HEK293T (cell line): ENCODE measurements around the gene KIAA1210.

ENCODE experiments used
- ELF4 ChIP-seq: fragments of 450-650 bp; IDR thresholded peaks from 2 replicates; pipeline ENCODE4 v1.6.1; 2017; ENCODE audit warnings: antibody characterized with exemption
- FOXK2 ChIP-seq: fragments of 450-650 bp; IDR thresholded peaks from 2 replicates; pipeline ENCODE4 v1.6.1; 2016; ENCODE audit warnings: mild to moderate bottlenecking
- FOXM1 ChIP-seq: fragments of 450-650 bp; IDR thresholded peaks from 2 replicates; pipeline ENCODE4 v1.6.1; 2017; ENCODE audit warnings: mild to moderate bottlenecking, borderline replicate concordance
- HDGF ChIP-seq: fragments of 450-650 bp; IDR thresholded peaks from 2 replicates; pipeline ENCODE4 v1.6.1; 2017; ENCODE audit warnings: antibody characterized with exemption, borderline replicate concordance
- NFRKB ChIP-seq: fragments of 450-650 bp; IDR thresholded peaks from 2 replicates; pipeline ENCODE4 v1.6.1; 2016; ENCODE audit warnings: mild to moderate bottlenecking, moderate library complexity
- SP1 ChIP-seq: fragments of 450-650 bp; IDR thresholded peaks from 2 replicates; pipeline ENCODE4 v1.6.1; 2017
- TF ChIP-seq, protein P1 (sequence below): fragments of 450-650 bp; IDR thresholded peaks from 2 replicates; pipeline ENCODE4 v1.6.1; 2016

DNA sequence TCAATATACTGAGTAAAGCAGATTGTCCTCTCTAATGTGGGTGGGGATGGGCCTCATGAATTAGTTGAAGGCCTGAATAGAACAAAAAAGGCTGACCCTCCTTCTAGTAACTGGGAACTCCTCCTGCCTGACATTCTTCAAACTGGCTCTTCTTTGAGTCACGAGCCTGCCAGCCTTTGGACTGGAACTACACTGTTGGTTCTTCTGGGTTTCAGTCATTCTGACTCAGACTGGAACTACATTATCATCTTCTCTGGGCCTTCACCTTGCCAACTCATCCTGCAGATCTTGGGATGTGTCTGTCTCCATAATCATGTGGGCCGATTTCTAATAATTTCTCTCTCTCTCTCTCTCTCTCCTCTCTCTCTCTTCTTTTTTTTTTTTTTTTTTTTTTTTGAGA is 81.7 kb downstream of the KIAA1210 start:
- TF ChIP-seq, protein P1, sequence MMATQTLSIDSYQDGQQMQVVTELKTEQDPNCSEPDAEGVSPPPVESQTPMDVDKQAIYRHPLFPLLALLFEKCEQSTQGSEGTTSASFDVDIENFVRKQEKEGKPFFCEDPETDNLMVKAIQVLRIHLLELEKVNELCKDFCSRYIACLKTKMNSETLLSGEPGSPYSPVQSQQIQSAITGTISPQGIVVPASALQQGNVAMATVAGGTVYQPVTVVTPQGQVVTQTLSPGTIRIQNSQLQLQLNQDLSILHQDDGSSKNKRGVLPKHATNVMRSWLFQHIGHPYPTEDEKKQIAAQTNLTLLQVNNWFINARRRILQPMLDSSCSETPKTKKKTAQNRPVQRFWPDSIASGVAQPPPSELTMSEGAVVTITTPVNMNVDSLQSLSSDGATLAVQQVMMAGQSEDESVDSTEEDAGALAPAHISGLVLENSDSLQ, result no peak
- no peak for TF ChIP-seq NFRKB
- no peak for TF ChIP-seq SP1
- TF ChIP-seq ELF4, result no peak
- TF ChIP-seq FOXM1, result no peak
- no peak for TF ChIP-seq HDGF
- TF ChIP-seq FOXK2, result no peak
